GM21529 (cell line): Measurements from ENCODE around the gene MAGI1.
"Not testable (repeated sequence)": the region's sequence is repeated elsewhere in the genome, so short reads cannot be mapped to it uniquely, and the experiment has no call there.

Experiments used
- ATAC-seq: cut with Tn5 transposase; IDR thresholded peaks from one replicate; pipeline ENCODE4 v1.9.1; 2021; ENCODE audit not compliant: unreplicated experiment

Gene MAGI1

GRCh38 chr3:65514317-65514716 is 524.4 kb downstream of the MAGI1 start:
- not testable (repeated sequence) for ATAC-seq

DNA sequence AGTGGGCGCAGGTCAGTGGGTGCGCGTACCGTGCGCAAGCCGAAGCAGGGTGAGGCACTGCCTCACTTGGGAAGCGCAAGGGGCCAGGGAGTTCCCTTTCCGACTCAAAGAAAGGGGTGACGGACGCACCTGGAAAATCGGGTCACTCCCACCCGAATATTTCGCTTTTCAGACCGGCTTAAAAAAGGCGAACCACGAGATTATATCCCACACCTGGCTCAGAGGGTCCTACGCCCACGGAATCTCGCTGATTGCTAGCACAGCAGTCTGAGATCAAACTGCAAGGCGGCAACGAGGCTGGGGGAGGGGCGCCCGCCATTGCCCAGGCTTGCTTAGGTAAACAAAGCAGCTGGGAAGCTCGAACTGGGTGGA is 529.3 kb downstream of the MAGI1 start:
- not testable (repeated sequence) for ATAC-seq

DNA sequence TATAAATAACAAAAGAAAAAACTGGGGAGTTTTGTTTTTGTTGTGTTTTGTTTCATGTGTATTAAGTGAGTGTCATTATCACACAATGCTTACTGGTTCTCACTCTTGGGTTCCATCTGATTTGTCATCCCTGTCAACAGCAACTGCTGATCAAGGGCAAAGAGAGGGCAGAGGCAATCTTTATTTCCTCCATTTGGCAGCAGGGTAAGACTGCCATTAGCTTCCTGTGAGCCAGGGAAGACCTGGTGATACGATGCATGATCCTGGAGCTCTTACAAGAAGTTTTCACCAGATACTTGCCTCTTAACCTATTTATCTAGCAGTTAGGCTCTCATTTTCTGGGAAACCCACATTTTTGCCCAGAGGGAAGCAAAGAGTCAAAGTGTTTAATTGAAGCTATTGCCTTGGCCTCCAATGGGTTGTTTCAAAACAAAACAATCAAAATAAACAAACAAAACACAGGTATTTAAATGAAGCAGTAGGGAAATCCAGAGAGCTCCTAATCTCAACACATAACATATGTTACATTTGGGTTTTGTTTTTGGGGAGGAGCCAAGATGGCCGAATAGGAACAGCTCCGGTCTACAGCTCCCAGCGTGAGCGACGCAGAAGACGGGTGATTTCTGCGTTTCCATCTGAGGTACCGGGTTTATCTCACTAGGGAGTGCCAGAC is 529.8 kb downstream of the MAGI1 start:
- ATAC-seq, result no peak

DNA sequence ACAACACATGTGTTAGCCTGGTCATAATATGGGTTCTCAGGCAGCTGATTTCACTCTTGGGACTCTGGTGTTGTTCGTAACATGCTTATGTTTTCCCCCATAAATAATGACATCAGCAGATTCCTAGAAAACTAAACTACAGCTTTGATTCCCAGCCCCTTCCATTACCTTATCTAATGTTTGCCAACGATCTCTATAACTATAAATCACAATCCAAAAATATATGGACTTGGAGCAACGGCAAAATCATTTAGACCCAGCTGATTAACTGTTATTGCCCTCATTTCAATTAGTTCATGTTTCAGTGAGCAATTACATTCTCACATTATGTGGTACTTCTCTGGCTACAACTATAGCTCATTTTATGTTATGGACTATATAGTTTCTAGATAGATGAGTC is 531.3 kb downstream of the MAGI1 start:
- no peak for ATAC-seq

- no peak for ATAC-seq
Observed at GRCh38 chr3:65503776-65504175, 534.9 kb downstream of the MAGI1 start.

DNA sequence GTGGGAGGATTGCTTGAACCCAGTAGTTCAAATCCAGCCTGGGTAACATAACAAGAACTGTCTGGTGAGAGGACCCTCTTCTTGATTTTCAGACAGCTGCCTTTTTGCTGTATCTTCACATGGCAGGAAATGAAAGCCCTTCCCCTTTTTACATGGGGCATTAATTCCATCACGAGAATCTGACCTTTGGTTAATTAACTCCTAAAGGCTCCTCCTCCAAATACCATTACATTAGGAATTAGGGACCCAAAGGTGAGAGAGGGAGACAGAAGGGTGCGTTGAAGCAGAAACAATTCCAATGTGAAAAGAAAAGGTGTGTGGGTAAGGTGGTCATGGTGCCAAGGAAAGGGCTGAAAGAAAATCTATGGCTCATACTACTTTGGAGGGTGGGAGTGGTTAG is 536.2 kb downstream of the MAGI1 start:
- no peak for ATAC-seq

DNA sequence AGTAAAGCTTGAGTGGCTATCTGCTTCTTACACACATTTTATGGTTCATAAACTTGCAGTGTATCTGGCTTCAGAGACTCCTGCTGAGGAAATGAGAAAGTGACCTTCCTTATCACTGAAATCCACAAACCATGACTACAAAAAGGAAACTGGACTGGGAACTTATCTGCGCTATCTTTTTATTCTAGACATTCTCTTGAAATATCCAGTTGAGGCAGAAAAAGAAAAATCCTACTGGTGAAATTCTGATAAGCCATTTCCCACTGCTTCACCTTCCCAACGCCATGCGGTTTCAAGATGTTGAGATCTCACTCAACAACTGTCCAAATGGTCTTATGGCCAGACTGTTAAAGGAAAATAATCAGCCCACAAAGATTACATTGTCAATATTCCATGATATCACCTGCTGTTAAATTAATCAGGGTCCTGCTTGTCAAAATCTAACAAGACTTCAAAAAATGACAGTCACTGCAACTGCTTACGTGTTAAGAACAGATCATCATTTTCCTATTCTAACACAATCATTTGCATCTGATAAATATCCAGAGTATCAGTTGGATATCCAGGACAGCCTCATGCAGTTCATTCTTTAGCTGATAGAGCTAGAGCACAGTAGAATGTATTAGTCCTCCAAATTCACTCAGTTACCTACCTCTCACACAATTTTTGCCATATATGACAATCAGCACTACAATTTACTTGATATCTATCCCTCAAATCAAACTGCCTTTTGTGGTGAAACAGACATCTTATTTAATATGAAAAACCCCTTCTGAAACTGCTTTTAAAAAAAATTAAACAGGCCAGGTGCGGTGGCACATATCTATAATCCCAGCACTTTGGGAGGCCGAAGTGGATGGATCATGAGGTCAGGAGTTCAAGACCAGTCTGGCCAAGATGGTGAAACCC is 538.1 kb downstream of the MAGI1 start:
- ATAC-seq, result no peak

- no peak for ATAC-seq
Observed at GRCh38 chr3:65497846-65498245, 540.9 kb downstream of the MAGI1 start.

GRCh38 chr3:65497236-65497635 is 541.5 kb downstream of the MAGI1 start:
- ATAC-seq, result no peak

GRCh38 chr3:65493938-65494337 is 544.8 kb downstream of the MAGI1 start:
- ATAC-seq, result no peak

GRCh38 chr3:65493371-65493882 is 545.3 kb downstream of the MAGI1 start:
- ATAC-seq, result no peak

DNA sequence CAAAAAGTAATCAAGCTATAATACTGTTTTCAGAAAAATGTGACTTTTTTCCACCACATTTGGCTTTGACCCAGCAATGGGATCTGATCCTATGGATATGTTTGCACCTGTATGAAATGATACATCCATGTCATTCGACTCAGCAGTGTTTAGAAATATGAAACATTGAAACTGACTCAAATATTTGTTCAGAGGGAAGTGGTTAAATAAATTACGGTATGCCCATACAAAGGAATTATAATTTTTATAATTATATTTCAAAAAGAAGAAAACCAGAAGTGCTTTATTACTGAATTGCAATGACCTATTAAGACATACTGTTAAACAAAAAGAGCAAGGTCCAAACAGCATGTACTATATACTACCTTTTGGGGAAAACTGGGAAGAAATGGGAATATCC is 546.5 kb downstream of the MAGI1 start:
- no peak for ATAC-seq

GRCh38 chr3:65490114-65490513 is 548.6 kb downstream of the MAGI1 start:
- ATAC-seq, result no peak

DNA sequence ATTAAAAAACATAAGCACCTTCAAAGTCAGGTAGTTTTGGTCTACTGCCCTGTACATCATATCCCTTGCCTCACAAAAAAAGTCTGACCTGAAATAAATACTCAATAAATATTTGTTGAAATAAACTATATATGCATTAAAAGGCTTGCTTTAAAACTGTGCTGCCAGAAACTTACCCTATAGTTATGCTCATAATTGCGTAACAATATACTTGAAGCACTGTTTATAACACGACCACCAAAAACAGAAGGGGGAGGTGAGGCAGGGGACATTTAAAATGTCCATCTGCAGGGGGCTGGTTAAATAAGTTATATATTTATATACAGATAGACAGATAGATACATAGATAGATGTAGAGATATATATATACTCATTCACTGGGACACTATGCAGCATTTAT is 549.5 kb downstream of the MAGI1 start:
- no peak for ATAC-seq

DNA sequence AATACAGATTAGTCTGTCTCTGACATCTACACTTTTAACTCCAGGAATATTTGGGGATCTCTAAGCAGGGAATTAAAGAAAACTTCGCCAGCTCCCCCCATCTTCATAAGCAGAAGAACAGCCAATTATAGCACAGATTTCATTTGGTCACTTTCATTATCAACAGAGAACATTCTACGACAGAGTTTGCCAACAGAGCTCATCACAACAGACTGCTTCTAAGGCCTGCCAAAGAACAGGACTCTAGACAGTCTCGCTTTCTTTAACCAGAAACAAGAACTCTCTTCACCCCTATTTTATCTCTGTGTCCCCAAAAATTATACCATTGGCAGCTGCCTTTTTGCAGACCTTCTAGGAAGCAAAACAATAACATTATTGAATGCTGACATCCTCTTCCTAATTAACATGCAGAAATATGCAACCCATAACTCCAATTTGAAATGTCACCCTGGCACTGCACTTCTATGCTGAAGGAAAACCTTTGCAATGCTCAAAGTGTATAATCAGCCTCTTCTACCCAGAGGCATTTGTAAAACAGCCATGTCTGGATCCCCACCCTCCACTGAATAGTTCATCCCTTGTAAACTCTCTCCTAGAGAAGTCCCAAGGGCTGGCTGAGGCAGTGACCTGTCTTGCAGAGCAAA is 552.8 kb downstream of the MAGI1 start:
- no peak for ATAC-seq

DNA sequence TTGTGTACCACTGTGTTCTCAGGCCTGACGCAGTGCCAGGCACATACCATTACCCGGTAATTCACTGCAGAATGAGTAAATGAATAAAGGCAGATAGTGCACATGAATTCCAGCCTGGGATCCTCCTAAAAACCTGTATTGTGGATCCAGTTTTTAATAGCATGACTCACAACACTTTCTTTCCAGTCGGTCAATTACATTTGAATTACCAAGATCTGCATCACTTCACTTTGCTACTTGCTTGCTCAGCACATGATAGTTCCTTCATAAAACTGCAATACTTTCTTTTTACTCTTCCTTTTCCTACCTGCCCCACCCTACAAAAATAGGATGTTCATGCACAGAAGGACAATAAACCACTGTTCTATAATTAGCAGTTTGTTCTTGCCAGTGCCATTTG is 553.8 kb downstream of the MAGI1 start:
- ATAC-seq, result no peak

DNA sequence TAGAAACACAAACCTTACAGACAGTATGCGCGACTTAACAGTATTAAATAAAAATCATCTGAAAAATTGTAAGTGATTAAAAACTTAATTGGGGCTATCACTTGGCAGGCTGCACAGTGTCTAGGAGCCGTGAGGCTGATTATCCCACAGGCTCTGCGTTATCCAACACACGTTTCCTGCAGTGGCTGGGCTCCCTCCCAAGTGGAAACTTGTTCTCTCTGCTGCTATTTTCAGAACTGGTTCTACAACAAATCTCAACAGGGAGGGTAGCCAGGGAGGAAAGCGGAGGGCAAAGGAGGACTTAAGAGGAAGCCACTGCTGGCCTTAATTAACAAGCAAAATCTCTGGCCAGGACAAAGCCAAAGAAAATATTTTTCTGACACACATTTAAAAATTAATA is 555.2 kb downstream of the MAGI1 start:
- ATAC-seq, result no peak

- ATAC-seq, result no peak
Observed at GRCh38 chr3:65483011-65483410, 555.7 kb downstream of the MAGI1 start.

DNA sequence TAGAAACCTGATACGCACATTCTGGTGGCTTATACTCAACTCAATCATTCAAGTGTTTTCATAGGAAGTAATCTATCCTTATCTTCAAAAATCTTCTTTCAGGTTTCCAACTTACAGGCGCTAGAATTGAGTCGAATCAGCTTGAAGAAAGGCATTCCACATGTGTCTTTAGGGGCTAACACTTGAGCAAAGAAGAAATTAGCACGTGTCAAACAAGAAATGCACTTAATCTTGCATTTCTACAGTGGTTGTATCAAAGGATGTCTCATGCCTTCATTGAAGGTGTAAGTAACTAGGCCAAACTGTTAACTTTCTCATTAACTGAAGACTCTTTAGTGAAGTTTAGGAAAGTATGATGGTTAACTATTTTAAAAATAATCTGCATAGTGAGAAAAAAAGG is 557.6 kb downstream of the MAGI1 start:
- ATAC-seq, result no peak

GRCh38 chr3:65479990-65480389 is 558.7 kb downstream of the MAGI1 start:
- no peak for ATAC-seq

GRCh38 chr3:65478551-65479500 is 559.9 kb downstream of the MAGI1 start:
- no peak for ATAC-seq
